Posterior cingulate gyrus (tissue), 11 donors: ENCODE results near the gene USP33.
"Not testable (repeated sequence)": the region's sequence is repeated elsewhere in the genome, so short reads cannot be mapped to it uniquely, and the experiment has no call there.

Experiments used
- DNase-seq, 10 donors: peaks; one replicate each; pipeline versions ENCODE4 v3.0.0 to v3.0.0-alpha.2; 2020 to 2021; ENCODE audit warnings: mixed read lengths in 3 of 10
- intact Hi-C: fragments of 100-400 bp; cut with DNase I; formaldehyde crosslinking; loops from one replicate; pipeline ENCODE4 v1.15.1; 2023

Gene USP33

GRCh38 chr1:77742011-77742555 lies 17.6 kb downstream of the USP33 start:
- DNase-seq, result no peak
- intact Hi-C loops, result no loop called here

GRCh38 chr1:77741316-77741715 lies 18.3 kb downstream of the USP33 start:
- no peak for DNase-seq
- intact Hi-C loops, result no loop called here

- DNase-seq, result no peak
- intact Hi-C loops, result no loop called here
These were observed 20.4 kb downstream of the USP33 start for GRCh38 chr1:77739235-77739634.

GRCh38 chr1:77732090-77732489 lies 27.6 kb downstream of the USP33 start:
- intact Hi-C loops, result no loop called here
- DNase-seq, result no peak

GRCh38 chr1:77725706-77726105 lies 33.9 kb downstream of the USP33 start:
- DNase-seq, result no peak
- intact Hi-C loops, result no loop called here

GRCh38 chr1:77718181-77718580 lies 41.5 kb downstream of the USP33 start:
- no peak for DNase-seq
- intact Hi-C loops, result no loop called here

- no peak for DNase-seq
- intact Hi-C loops, result no loop called here
These were observed 43.6 kb downstream of the USP33 start for GRCh38 chr1:77716065-77716464.

GRCh38 chr1:77709727-77710126 lies 49.9 kb downstream of the USP33 start:
- DNase-seq, result no peak
- intact Hi-C loops, result no loop called here

- intact Hi-C loops, result no loop called here
- DNase-seq, result no peak
These were observed 53.3 kb downstream of the USP33 start for GRCh38 chr1:77706321-77706720.

GRCh38 chr1:77704736-77705135 lies 54.9 kb downstream of the USP33 start:
- no peak for DNase-seq
- intact Hi-C loops, result no loop called here

GRCh38 chr1:77699673-77700072 lies 60.0 kb downstream of the USP33 start:
- intact Hi-C loops, DNase-seq: not testable (repeated sequence)

GRCh38 chr1:77697441-77697840 lies 62.2 kb downstream of the USP33 start:
- no peak for DNase-seq
- intact Hi-C loops, result no loop called here

- DNase-seq, result no peak
- intact Hi-C loops, result loop anchor here (10.0 kb wide), 1 partner anchor 106 kb away; no protein-coding TSS in a partner anchor
These were observed 70.7 kb downstream of the USP33 start for GRCh38 chr1:77688939-77689338.

- DNase-seq, result no peak
- intact Hi-C loops, result loop anchor here (10.0 kb wide), 1 partner anchor 107 kb away; no protein-coding TSS in a partner anchor
These were observed 72.1 kb downstream of the USP33 start for GRCh38 chr1:77687519-77687906.

GRCh38 chr1:77686796-77687518 lies 72.7 kb downstream of the USP33 start:
- intact Hi-C loops, result loop anchor here (10.0 kb wide), 1 partner anchor 108 kb away; no protein-coding TSS in a partner anchor
- peak in 1 of 10 donors; percentile 87 for DNase-seq

GRCh38 chr1:77683160-77684148 lies 76.2 kb downstream of the USP33 start:
- peak; percentile 81 to 99 (median 92) for DNase-seq
- intact Hi-C loops, result loop anchor here (2.0 to 10.0 kb wide), 4 partner anchors 111 to 535 kb away; partner anchors contain the start of gene AK5

GRCh38 chr1:77682460-77683159 lies 77.0 kb downstream of the USP33 start, which contains the start of gene ZZZ3:
TSS of gene ZZZ3 (minus strand) at chr1:77682658. CDS start at chr1:77633354, 49,304 bp downstream.
- peak; percentile 77 to 98 (median 84) for DNase-seq
- intact Hi-C loops, result loop anchor here (2.0 to 10.0 kb wide), 4 partner anchors 112 to 534 kb away; partner anchors contain the start of gene AK5

GRCh38 chr1:77680173-77680572 lies 79.5 kb downstream of the USP33 start:
- intact Hi-C loops, result loop anchor here (5.0 to 10.0 kb wide), 3 partner anchors 115 to 398 kb away; partner anchors contain the start of gene AK5
- DNase-seq, result no peak

- no peak for DNase-seq
- intact Hi-C loops, result no loop called here
These were observed 80.7 kb downstream of the USP33 start for GRCh38 chr1:77678660-77679610.
